22Rv1 (cell line): ENCODE results near the gene CD84.

Source experiments
- ZFX ChIP-seq: fragments of 450-650 bp; IDR thresholded peaks from 2 replicates; pipeline ENCODE4 v1.6.1; 2017; ENCODE audit warnings: antibody characterized with exemption, borderline replicate concordance
- TF ChIP-seq, protein P1 (sequence below): fragments of 450-650 bp; IDR thresholded peaks from 2 replicates; pipeline ENCODE4 v1.5.1; 2017; ENCODE audit warnings: mild to moderate bottlenecking

DNA sequence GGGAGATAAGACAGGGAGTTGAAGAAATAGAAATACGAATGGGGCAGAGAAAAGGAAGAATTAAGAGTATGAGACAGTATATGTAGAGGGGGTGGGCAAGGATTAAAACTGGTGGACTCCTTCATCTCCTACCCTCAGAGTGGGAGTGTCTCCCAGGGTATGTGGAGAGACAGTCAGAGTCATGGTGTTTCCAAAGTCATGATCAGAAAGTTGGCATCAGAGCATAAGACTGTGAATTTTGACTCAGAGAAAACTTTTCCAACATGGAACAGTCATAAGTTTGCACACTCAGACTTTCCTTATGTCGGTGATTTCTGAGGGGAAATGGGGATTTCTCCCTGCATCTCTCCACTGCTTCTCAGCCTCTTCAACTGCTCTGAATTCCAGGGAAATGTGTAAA is 2.4 kb downstream of the CD84 start:
- TF ChIP-seq, protein P1, sequence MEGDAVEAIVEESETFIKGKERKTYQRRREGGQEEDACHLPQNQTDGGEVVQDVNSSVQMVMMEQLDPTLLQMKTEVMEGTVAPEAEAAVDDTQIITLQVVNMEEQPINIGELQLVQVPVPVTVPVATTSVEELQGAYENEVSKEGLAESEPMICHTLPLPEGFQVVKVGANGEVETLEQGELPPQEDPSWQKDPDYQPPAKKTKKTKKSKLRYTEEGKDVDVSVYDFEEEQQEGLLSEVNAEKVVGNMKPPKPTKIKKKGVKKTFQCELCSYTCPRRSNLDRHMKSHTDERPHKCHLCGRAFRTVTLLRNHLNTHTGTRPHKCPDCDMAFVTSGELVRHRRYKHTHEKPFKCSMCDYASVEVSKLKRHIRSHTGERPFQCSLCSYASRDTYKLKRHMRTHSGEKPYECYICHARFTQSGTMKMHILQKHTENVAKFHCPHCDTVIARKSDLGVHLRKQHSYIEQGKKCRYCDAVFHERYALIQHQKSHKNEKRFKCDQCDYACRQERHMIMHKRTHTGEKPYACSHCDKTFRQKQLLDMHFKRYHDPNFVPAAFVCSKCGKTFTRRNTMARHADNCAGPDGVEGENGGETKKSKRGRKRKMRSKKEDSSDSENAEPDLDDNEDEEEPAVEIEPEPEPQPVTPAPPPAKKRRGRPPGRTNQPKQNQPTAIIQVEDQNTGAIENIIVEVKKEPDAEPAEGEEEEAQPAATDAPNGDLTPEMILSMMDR: no peak
- TF ChIP-seq ZFX: no peak
